CD4-positive, alpha-beta memory T cell (primary cell): ENCODE results near the gene TREX2. TPM values are rescaled to one million over a fixed set of nuclear protein-coding genes. Genes with fewer than 3 reads are reported as not detected.

ENCODE experiments used
- CTCF ChIA-PET: fragments of 350-600 bp; sonication (Branson Sonifier 250); formaldehyde crosslinking; loops from one replicate; lab custom pipeline; 2021; ENCODE audit warnings: inconsistent platforms; ENCODE audit not compliant: partially characterized antibody; lab: Charles Lee
- POLR2A ChIA-PET: fragments of 350-600 bp; sonication (Branson Sonifier 250); formaldehyde crosslinking; loops from one replicate; lab custom pipeline; 2021; ENCODE audit not compliant: partially characterized antibody; lab: Charles Lee
- DNase-seq, 5 donors: peaks; one replicate each; pipeline versions ENCODE4 v3.0.0 to v3.0.0-alpha.2; 2020 to 2022; ENCODE audit warnings: mixed read lengths in 1 of 5
- H3K27ac ChIP-seq: one replicate; pipeline ENCODE4 v1.7.0; 2013; ENCODE audit warnings: low read depth, low read length
- H3K27me3 ChIP-seq: 2 replicates; pipeline ENCODE4 v1.7.0; 2013; ENCODE audit warnings: mild to moderate bottlenecking, low read length, moderate library complexity; ENCODE audit not compliant: insufficient read depth
- H3K36me3 ChIP-seq: 2 replicates; pipeline ENCODE4 v1.7.0; 2013; ENCODE audit warnings: mild to moderate bottlenecking, low read length, moderate library complexity; ENCODE audit not compliant: insufficient read depth
- H3K4me1 ChIP-seq: 2 replicates; pipeline ENCODE4 v1.7.0; 2013; ENCODE audit warnings: mild to moderate bottlenecking, low read length, moderate library complexity; ENCODE audit not compliant: insufficient read depth
- H3K4me3 ChIP-seq, 2 donors: one replicate each; pipeline ENCODE4 v1.7.0; 2013; ENCODE audit warnings: low read length in 2 of 2, mild to moderate bottlenecking in 1 of 2
- H3K9me3 ChIP-seq, 2 donors: one replicate each; pipeline ENCODE4 v1.7.0; 2013; ENCODE audit warnings: low read length in 2 of 2, control low read depth in 1 of 2; ENCODE audit not compliant: control insufficient read depth in 1 of 2
- H3K27ac Mint-ChIP-seq, 7 donors: one replicate each; pipeline ENCODE4 v1.8.0; 2020 to 2021; ENCODE audit warnings: mixed read lengths in 7 of 7, mild to moderate bottlenecking in 6 of 7, inconsistent platforms in 3 of 7, moderate library complexity in 3 of 7
- H3K27me3 Mint-ChIP-seq, 2 donors: one replicate each; pipeline ENCODE4 v1.8.0; 2020 to 2021; ENCODE audit warnings: mixed read lengths in 2 of 2
- H3K36me3 Mint-ChIP-seq, 2 donors: one replicate each; pipeline ENCODE4 v1.8.0; 2020 to 2021; ENCODE audit warnings: mixed read lengths in 2 of 2, inconsistent platforms in 1 of 2, mild to moderate bottlenecking in 1 of 2
- H3K4me1 Mint-ChIP-seq, 4 donors: one replicate each; pipeline ENCODE4 v1.8.0; 2020 to 2021; ENCODE audit warnings: mixed read lengths in 4 of 4, mild to moderate bottlenecking in 1 of 4
- H3K4me3 Mint-ChIP-seq, 8 donors: one replicate each; pipeline ENCODE4 v1.8.0; 2020 to 2021; ENCODE audit warnings: mixed read lengths in 8 of 8, mild to moderate bottlenecking in 7 of 8, moderate library complexity in 6 of 8, inconsistent platforms in 3 of 8
- H3K9me3 Mint-ChIP-seq, 8 donors: one replicate each; pipeline ENCODE4 v1.8.0; 2020 to 2021; ENCODE audit warnings: mixed read lengths in 8 of 8, mild to moderate bottlenecking in 5 of 8, inconsistent platforms in 3 of 8, moderate library complexity in 1 of 8
- intact Hi-C: fragments of 100-400 bp; cut with micrococcal nuclease; formaldehyde crosslinking; loops from one replicate; pipeline ENCODE4 v1.15.1; 2023
- polyA plus RNA-seq, 2 donors: library from polyadenylated mRNA; unstranded; fragments of 300-500 nt; fragmentation: Illumina TruSeq; gene quantifications; one replicate each; pipeline ENCODE4 v1.2.3, GENCODE V29; 2021
- total RNA-seq, 2 experiments: library from RNA; stranded (reverse); gene quantifications; one replicate each; pipeline ENCODE4 v1.2.3, GENCODE V29; 2021

Gene TREX2
- total and polyA plus RNA-seq, 4 experiments from 2014 or later: 0.63 to 4.5 (median 4.0) TPM; not detected in 1

DNA sequence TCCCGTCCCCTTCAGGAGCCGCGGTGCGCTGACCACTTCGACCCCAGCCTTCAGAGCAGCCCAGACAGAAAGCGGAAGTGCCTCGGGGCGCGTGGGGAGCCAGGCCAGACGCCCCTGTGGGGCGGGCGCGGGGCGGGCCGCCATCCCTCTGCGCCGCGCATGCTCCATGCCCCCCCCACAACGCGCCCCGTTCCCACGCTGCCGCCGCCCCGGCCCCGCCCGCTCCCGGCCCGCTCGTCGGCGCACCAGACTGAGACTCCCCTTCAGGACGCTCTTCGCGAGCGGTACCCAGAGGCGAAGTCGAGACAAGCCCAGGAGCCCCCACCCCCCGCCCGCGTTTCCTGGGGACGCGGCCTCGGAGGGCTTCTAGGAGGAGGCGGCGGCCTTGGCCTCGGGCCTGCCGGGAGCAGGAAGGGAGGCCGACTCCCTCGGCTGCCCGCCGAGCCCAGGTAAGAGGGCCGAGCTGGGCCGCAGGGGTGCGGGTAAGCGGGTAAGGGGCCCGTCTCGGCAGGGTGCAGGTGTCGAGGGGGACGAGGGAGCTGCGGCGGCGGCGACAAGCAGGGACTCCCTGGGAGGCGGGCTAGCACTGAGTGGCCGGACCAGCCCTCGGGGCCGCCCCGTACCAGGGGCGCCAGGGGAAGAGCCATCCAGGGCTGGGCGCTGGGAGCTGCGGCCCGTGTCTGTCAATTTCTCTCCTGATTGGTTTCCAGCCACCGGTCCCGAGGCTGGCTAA is 34.4 kb downstream of the TREX2 start, which contains the start of gene ZFP92:
Gene ZFP92 (plus strand): TSS at position 218 of the 733 bp plus-strand sequence. CDS start 6,851 bp downstream, outside the sequence.
- peak within 1 kb of the TSS; percentile 59 to 82 (median 66) for H3K4me3 Mint-ChIP-seq
- intact Hi-C loops: no loop called here
- Histone ChIP-seq H3K9me3 (no peaks in the 10 kb centered on the region), H3K27ac (no peak within 1 kb of the TSS), H3K4me1 (peaks cover 10% of the 10 kb centered on the region), H3K36me3 (no peaks in the 10 kb centered on the region), H3K4me3 (peak within 1 kb of the TSS in 1 of 2 donors; percentile 28), H3K27me3 (no peaks in the 10 kb centered on the region)
- H3K4me1 Mint-ChIP-seq: peaks cover 6 to 13% (median 8%) of the 10 kb centered on the region in 4 donors
- ChIA-PET POLR2A (no interaction called here), CTCF (interaction anchor here (1.1 kb wide), 1 partner anchor 49 kb away, joined by 3 read pairs; no protein-coding TSS in a partner anchor)
- H3K36me3 Mint-ChIP-seq: no peaks in the 10 kb centered on the region
- DNase-seq: peak; percentile 20 to 34 (median 26)
- peaks cover 0 to 1% (median 0%) of the 10 kb centered on the region in 8 donors for H3K9me3 Mint-ChIP-seq
- peak within 1 kb of the TSS in 2 of 7 donors; percentile 23 to 75 for H3K27ac Mint-ChIP-seq
- H3K27me3 Mint-ChIP-seq: peaks cover 0 to 2% of the 10 kb centered on the region in 2 donors

DNA sequence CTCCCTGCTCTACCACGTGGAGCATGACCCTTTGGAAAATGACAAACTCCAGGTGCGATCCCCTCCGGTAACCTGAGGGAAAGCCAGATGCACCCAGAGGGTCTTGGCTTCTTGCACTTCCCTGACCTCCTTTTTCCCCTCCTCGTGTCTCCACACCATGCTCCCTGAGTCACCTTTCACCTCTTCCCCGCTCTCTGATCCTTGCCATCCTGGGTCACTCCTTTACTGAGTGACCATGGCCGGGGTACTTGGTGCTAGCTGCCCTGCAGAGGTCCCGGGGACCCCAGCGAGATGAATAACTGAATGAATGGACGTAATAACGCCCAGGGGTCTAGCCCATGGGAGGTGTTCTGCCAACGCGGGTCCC is 35.0 kb downstream of the TREX2 start:
- Histone ChIP-seq H3K4me3 (no peak overlapping the region), H3K27me3 (no peaks in the 10 kb centered on the region), H3K27ac (no peak overlapping the region), H3K9me3 (no peaks in the 10 kb centered on the region), H3K4me1 (peaks cover 10% of the 10 kb centered on the region), H3K36me3 (no peaks in the 10 kb centered on the region)
- intact Hi-C loops: no loop called here
- DNase-seq: no peak
- Mint-ChIP-seq H3K4me3 (peak overlapping the region; percentile 57 to 82 (median 64)), H3K27me3 (peaks cover 0 to 2% of the 10 kb centered on the region in 2 donors), H3K36me3 (no peaks in the 10 kb centered on the region), H3K4me1 (peaks cover 6 to 13% (median 8%) of the 10 kb centered on the region in 4 donors), H3K9me3 (peaks cover 0 to 1% (median 0%) of the 10 kb centered on the region in 8 donors), H3K27ac (peak overlapping the region in 1 of 7 donors; percentile 75)
- POLR2A ChIA-PET: no interaction called here
- CTCF ChIA-PET: no interaction called here

DNA sequence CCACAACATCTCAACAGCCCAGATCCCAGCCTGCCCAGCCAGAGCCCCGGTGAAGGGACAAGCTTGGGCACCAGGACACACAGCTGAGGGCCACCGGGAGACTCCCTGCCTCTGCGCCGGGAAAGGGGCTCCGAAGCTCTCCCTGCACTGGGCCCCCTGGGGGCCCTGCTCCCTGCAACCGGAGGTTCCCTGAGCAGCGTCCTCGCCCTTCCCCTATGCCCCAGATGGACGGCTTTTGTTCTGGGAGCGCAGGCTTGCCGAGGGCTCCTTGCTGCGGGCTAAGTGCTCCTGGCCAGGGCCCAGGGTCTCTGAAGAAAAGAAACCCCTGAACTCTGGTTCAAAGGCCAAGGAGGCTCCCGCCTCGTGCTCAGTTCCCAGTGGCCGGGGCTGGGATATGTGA is 35.5 kb downstream of the TREX2 start:
- Mint-ChIP-seq H3K4me1 (peaks cover 6 to 13% (median 8%) of the 10 kb centered on the region in 4 donors), H3K36me3 (no peaks in the 10 kb centered on the region), H3K27ac (no peak overlapping the region), H3K4me3 (peak overlapping the region in 2 of 8 donors; percentile 64 to 75), H3K27me3 (peaks cover 0 to 2% of the 10 kb centered on the region in 2 donors), H3K9me3 (peaks cover 0 to 1% (median 0%) of the 10 kb centered on the region in 8 donors)
- Histone ChIP-seq H3K4me3 (no peak overlapping the region), H3K4me1 (peaks cover 10% of the 10 kb centered on the region), H3K27ac (no peak overlapping the region), H3K27me3 (no peaks in the 10 kb centered on the region), H3K36me3 (no peaks in the 10 kb centered on the region), H3K9me3 (no peaks in the 10 kb centered on the region)
- ChIA-PET CTCF (no interaction called here), POLR2A (no interaction called here)
- intact Hi-C loops: no loop called here
- no peak for DNase-seq

DNA sequence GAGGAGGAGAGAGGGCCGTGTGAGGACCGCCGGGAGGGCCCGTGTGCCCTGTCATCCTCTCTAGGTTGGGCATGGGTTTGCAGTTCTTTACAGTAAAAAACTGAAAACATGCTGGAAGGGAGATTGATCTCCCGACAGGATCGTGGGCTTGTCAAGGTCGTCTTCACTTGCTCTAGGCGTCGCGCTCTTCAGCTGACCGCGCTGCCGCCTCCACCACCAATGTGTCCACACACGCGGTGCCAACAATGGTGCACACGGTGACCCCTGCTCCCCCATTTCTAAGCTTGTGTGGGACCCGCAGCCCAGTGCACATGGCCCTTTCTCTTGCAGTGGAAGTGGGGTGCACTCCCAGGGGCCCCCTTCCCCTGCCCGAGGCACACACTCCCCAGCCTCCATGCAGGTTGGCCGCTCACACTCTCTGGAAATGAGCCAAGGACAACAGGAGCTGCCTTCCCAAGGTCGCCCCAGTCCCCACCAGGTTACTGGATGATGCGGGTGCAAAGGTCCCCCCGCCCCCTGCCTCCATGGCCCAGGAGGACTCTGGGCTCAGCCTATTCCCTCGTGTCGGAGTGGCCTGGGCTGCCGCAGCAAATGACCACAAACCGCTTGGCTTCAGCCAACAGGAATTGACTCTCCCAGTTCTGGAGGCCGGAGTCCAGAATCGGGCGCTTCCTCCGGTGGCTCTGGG is 36.3 kb downstream of the TREX2 start:
- H3K4me1 ChIP-seq: peaks cover 10% of the 10 kb centered on the region
- H3K27me3 ChIP-seq: no peaks in the 10 kb centered on the region
- no peaks in the 10 kb centered on the region for H3K36me3 ChIP-seq
- ChIA-PET CTCF (no interaction called here), POLR2A (no interaction called here)
- Mint-ChIP-seq H3K36me3 (no peaks in the 10 kb centered on the region), H3K4me3 (no peak overlapping the region), H3K4me1 (peaks cover 6 to 13% (median 8%) of the 10 kb centered on the region in 4 donors), H3K9me3 (peaks cover 0 to 1% (median 0%) of the 10 kb centered on the region in 8 donors), H3K27ac (no peak overlapping the region), H3K27me3 (peaks cover 0 to 2% of the 10 kb centered on the region in 2 donors)
- no peak overlapping the region for H3K27ac ChIP-seq
- H3K4me3 ChIP-seq: no peak overlapping the region
- intact Hi-C loops: no loop called here
- no peak for DNase-seq
- no peaks in the 10 kb centered on the region for H3K9me3 ChIP-seq

DNA sequence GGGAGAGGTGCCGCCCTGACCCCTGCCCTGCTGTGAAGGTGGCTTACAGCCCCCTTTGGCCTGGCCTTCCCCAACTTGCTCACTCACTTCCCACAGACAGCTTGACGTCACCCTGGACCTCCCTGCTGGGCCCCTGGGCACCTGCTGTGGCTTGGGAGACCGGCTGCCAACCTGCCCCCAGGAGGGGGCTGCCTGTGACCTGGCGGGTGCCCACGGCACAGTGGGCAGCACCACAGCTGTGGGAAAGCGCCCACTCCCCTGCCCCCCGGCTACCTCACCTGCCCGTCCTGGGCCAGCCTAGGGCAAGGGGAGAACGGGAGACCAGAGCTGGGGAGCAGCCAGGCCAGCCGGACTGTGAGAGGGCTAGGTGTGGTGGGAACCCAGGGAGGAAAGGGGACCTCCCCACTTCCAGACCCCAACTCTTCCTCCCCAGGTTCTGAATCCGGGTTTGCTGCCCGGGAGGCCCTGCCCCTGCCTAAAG is 36.9 kb downstream of the TREX2 start:
- Histone ChIP-seq H3K36me3 (no peaks in the 10 kb centered on the region), H3K4me3 (no peak overlapping the region), H3K9me3 (no peaks in the 10 kb centered on the region), H3K27me3 (no peaks in the 10 kb centered on the region), H3K4me1 (peaks cover 10% of the 10 kb centered on the region), H3K27ac (no peak overlapping the region)
- Mint-ChIP-seq H3K27ac (no peak overlapping the region), H3K9me3 (peaks cover 0 to 1% (median 0%) of the 10 kb centered on the region in 8 donors), H3K27me3 (peaks cover 0 to 2% of the 10 kb centered on the region in 2 donors), H3K4me1 (peaks cover 6 to 13% (median 8%) of the 10 kb centered on the region in 4 donors), H3K4me3 (no peak overlapping the region), H3K36me3 (no peaks in the 10 kb centered on the region)
- POLR2A ChIA-PET: no interaction called here
- CTCF ChIA-PET: no interaction called here
- no peak for DNase-seq
- intact Hi-C loops: no loop called here

DNA sequence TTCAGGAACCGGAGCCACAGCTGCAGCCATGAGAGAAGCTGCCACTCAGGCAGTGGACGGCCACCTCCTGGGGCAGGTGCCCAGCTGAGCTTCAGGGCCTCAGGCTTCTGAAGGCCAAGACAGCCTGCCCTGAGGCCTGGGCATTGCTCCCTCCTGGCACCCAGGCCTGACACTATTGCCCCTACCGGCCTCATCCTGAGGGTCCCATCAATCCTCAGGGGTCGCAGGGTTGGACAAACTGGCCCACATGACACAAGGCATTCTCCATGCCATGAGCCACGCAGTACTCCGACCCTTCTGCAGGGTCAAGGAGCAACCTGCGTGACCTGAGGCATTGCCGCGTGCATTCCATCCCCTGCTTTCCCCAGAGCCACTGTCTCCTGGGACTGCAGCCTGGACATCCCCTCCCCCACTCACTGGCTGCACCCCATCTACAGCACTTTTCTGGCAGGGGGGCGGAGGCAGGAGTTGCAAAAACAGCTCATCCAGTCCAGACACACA is 37.6 kb downstream of the TREX2 start:
- no peaks in the 10 kb centered on the region for H3K9me3 ChIP-seq
- ChIA-PET POLR2A (no interaction called here), CTCF (no interaction called here)
- intact Hi-C loops: no loop called here
- DNase-seq: no peak
- H3K36me3 ChIP-seq: no peaks in the 10 kb centered on the region
- H3K4me3 Mint-ChIP-seq: no peak overlapping the region
- H3K27me3 ChIP-seq: no peaks in the 10 kb centered on the region
- H3K4me1 ChIP-seq: peaks cover 10% of the 10 kb centered on the region
- H3K36me3 Mint-ChIP-seq: no peaks in the 10 kb centered on the region
- H3K4me3 ChIP-seq: no peak overlapping the region
- no peaks in the 10 kb centered on the region for H3K27me3 Mint-ChIP-seq
- peaks cover 6 to 13% (median 8%) of the 10 kb centered on the region in 4 donors for H3K4me1 Mint-ChIP-seq
- no peak overlapping the region for H3K27ac ChIP-seq
- H3K27ac Mint-ChIP-seq: no peak overlapping the region
- H3K9me3 Mint-ChIP-seq: peaks cover 0 to 1% (median 0%) of the 10 kb centered on the region in 8 donors

DNA sequence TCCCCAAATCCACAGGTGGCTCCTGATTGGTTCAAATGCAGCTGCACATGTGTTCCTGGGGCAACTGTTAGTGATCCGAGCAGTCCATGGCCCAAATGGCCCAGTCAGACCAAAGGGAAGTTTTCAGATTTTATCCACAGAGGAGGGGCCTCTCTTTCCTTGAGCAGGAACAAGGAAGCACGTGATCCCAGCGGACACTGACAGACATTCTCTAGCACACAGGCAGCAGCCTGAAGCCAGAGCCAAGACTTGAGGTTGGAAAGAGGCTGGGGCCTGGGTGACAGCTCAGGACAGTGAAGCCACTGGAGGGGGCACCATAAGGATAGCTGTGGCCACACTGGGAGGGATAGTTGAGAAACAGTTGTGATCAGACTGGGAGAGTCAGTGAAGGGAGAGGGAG is 38.1 kb downstream of the TREX2 start:
- ChIA-PET POLR2A (no interaction called here), CTCF (interaction anchor here (1.2 kb wide), 1 partner anchor 50 kb away, joined by 3 read pairs; no protein-coding TSS in a partner anchor)
- peaks cover 10% of the 10 kb centered on the region for H3K4me1 ChIP-seq
- H3K36me3 Mint-ChIP-seq: no peaks in the 10 kb centered on the region
- H3K36me3 ChIP-seq: no peaks in the 10 kb centered on the region
- no peaks in the 10 kb centered on the region for H3K27me3 ChIP-seq
- no peaks in the 10 kb centered on the region for H3K9me3 ChIP-seq
- H3K4me3 Mint-ChIP-seq: no peak overlapping the region
- peaks cover 0 to 1% (median 0%) of the 10 kb centered on the region in 8 donors for H3K9me3 Mint-ChIP-seq
- H3K4me3 ChIP-seq: no peak overlapping the region
- DNase-seq: no peak
- H3K27ac ChIP-seq: no peak overlapping the region
- intact Hi-C loops: no loop called here
- H3K27ac Mint-ChIP-seq: peak overlapping the region in 1 of 7 donors; percentile 51
- no peaks in the 10 kb centered on the region for H3K27me3 Mint-ChIP-seq
- peaks cover 6 to 13% (median 8%) of the 10 kb centered on the region in 4 donors for H3K4me1 Mint-ChIP-seq
